Ishikawa (cell line): Measurements from ENCODE around the gene PACS1.

Source experiments
- CEBPB ChIP-seq: IDR thresholded peaks from 2 replicates; pipeline ENCODE4 v1.6.1; 2012
- CREB1 ChIP-seq: IDR thresholded peaks from 2 replicates; pipeline ENCODE4 v1.6.1; 2012; ENCODE audit warnings: low read depth
- EGR1 ChIP-seq: IDR thresholded peaks from 2 replicates; pipeline ENCODE4 v1.6.1; 2012
- EP300 ChIP-seq: IDR thresholded peaks from 2 replicates; pipeline ENCODE4 v1.6.1; 2012; ENCODE audit warnings: borderline replicate concordance
- FOXM1 ChIP-seq: IDR thresholded peaks from 2 replicates; pipeline ENCODE4 v1.6.1; 2012; ENCODE audit warnings: low read depth, borderline replicate concordance
- NFIC ChIP-seq: IDR thresholded peaks from 2 replicates; pipeline ENCODE4 v1.6.1; 2012
- RAD21 ChIP-seq: IDR thresholded peaks from 2 replicates; pipeline ENCODE4 v1.6.1; 2012; ENCODE audit warnings: low read depth
- REST ChIP-seq: IDR thresholded peaks from 2 replicates; pipeline ENCODE4 v1.6.1; 2012; ENCODE audit warnings: low read depth, mild to moderate bottlenecking
- TAF1 ChIP-seq: IDR thresholded peaks from 2 replicates; pipeline ENCODE4 v1.6.1; 2012; ENCODE audit warnings: low read depth, mild to moderate bottlenecking
- TCF12 ChIP-seq: IDR thresholded peaks from 2 replicates; pipeline ENCODE4 v1.6.1; 2012; ENCODE audit warnings: low read depth
- TEAD4 ChIP-seq: IDR thresholded peaks from 2 replicates; pipeline ENCODE4 v1.6.1; 2012
- YY1 ChIP-seq: IDR thresholded peaks from 2 replicates; pipeline ENCODE4 v1.6.1; 2012; ENCODE audit warnings: low read depth
- ZBTB7A ChIP-seq: IDR thresholded peaks from 2 replicates; pipeline ENCODE4 v1.6.1; 2012; ENCODE audit warnings: low read depth
- TF ChIP-seq, protein P1 (sequence below): IDR thresholded peaks from 2 replicates; pipeline ENCODE4 v1.6.1; 2012
- TF ChIP-seq, protein P2 (sequence below): IDR thresholded peaks from 2 replicates; pipeline ENCODE4 v1.6.1; 2012

PACS1 gene

DNA sequence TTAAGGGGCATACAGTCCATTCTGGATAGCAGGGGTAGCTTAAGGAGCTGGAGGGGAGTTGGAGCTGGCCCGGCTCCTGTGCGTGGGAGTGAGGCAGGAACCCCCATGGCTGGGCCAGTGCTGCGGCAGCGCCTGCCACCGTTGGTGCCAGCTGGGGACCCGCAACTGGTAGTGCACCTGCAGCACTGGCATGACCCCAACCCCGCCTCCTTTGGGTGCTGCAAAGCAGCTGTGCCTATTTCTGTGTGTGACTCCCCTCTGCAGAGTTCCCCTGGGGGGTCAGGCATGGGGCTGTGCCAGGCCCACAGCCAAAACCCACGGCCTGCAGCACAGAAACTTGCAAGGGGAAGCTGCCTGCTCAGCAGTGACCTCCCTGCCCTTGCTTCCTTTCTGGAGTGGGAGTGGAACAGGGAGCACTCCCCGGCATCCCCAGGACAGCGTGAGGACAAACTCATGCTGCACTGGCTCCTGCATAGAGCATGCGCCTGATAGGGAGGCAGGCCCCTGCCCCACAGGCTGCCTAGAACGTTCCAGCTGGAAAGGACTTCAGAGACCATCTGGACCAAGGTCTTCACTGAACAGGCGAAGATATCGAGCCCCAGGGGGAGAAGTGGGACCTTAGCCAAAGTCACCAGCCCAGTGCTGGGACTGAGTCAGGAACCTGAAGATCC is 172.2 kb downstream of the PACS1 start:
- TF ChIP-seq YY1 (no peak), TCF12 (no peak), CREB1 (no peak)

GRCh38 chr11:66243782-66244535 is 173.9 kb downstream of the PACS1 start:
- TF ChIP-seq REST (no peak), TAF1 (no peak), CREB1 (no peak), EP300 (no peak), EGR1 (no peak), NFIC (no peak), RAD21 (no peak), CEBPB (no peak)
- TF ChIP-seq, protein P1, sequence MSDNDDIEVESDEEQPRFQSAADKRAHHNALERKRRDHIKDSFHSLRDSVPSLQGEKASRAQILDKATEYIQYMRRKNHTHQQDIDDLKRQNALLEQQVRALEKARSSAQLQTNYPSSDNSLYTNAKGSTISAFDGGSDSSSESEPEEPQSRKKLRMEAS = no peak
- TF ChIP-seq, protein P2, sequence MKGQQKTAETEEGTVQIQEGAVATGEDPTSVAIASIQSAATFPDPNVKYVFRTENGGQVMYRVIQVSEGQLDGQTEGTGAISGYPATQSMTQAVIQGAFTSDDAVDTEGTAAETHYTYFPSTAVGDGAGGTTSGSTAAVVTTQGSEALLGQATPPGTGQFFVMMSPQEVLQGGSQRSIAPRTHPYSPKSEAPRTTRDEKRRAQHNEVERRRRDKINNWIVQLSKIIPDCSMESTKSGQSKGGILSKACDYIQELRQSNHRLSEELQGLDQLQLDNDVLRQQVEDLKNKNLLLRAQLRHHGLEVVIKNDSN = no peak

DNA sequence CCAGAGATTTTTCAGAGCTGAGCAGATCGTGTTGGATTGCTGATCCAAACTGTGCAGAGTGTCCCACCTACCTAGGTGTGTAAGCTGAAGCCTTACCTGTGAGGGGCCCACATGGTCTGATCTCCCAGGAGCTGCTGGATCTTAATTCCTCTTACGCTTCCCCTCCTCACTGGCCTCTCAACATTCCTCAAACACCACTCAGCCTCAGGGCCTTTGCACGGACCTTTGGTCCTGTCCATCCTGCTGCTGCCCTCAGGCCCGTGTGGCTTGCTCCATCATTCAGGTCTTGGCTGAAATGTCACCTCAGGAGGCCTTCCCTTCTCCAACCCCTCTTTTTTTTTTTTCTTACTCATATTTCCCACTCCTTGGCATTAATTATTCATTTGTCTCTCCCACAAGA is 177.2 kb downstream of the PACS1 start:
- no peak for TF ChIP-seq TEAD4

GRCh38 chr11:66247801-66248200 is 177.7 kb downstream of the PACS1 start:
- no peak for TF ChIP-seq REST
- TF ChIP-seq YY1 = no peak
- no peak for TF ChIP-seq EGR1
- no peak for TF ChIP-seq ZBTB7A
- no peak for TF ChIP-seq TCF12
- no peak for TF ChIP-seq FOXM1
- no peak for TF ChIP-seq EP300
- TF ChIP-seq, protein P1 = no peak
- TF ChIP-seq CREB1 = no peak
- TF ChIP-seq TAF1 = no peak
- TF ChIP-seq RAD21 = no peak
- no peak for TF ChIP-seq NFIC
- no peak for TF ChIP-seq TEAD4
- TF ChIP-seq CEBPB = no peak
- TF ChIP-seq, protein P2 = no peak

DNA sequence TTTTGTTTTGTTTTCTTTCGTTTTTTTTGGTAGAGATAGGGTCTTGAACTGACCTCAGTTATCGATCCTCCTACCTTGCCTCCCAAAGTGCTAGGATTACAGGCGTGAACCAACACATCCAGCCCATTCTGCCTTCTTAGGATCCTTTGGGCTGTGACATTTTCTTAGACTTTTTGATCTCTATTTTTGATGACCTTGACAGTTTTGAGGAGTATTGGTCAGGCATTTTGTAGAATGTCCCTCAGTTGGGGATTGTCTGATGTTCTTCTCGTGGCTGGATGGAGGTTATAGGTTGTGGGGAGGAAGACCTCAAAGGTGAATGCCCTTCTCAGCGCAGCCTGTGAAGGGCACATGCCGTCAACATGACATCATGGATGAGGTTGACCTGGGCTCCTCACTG is 178.8 kb downstream of the PACS1 start:
- TF ChIP-seq REST (no peak), CREB1 (no peak), TCF12 (no peak), RAD21 (no peak), TAF1 (no peak), TEAD4 (no peak), FOXM1 (no peak), ZBTB7A (no peak), EP300 (no peak), EGR1 (no peak), YY1 (no peak), NFIC (no peak), CEBPB (no peak)
- TF ChIP-seq, protein P1 = no peak
- TF ChIP-seq, protein P2 = no peak
